BE2C (cell line): ENCODE measurements around the gene IL15.
"Not testable (repeated sequence)": the region's sequence is repeated elsewhere in the genome, so short reads cannot be mapped to it uniquely, and the experiment has no call there.

Experiments used
- DNase-seq: peaks from one replicate; pipeline ENCODE4 v3.0.0-alpha.2; 2020
- H3K27me3 ChIP-seq: fragments of 250-450 bp; sonication (Bioruptor Pico); 2 replicates; pipeline ENCODE4 v1.5.1; 2020; ENCODE audit warnings: mild to moderate bottlenecking
- H3K36me3 ChIP-seq: fragments of 250-450 bp; sonication (Bioruptor Pico); 2 replicates; pipeline ENCODE4 v1.5.1; 2020; ENCODE audit warnings: mild to moderate bottlenecking
- H3K4me1 ChIP-seq: fragments of 250-450 bp; sonication (Bioruptor Pico); 2 replicates; pipeline ENCODE4 v1.5.1; 2020
- H3K4me3 ChIP-seq: 2 replicates; pipeline ENCODE4 v1.5.1; 2011; ENCODE audit warnings: low read depth, low read length
- H3K9me3 ChIP-seq: fragments of 250-450 bp; sonication (Bioruptor Pico); 2 replicates; pipeline ENCODE4 v1.5.1; 2020
- TF ChIP-seq, protein P1 (sequence below): IDR thresholded peaks from 2 replicates; pipeline ENCODE4 v1.5.1; 2012; ENCODE audit warnings: mild to moderate bottlenecking, low read depth, low read length

Gene IL15

DNA sequence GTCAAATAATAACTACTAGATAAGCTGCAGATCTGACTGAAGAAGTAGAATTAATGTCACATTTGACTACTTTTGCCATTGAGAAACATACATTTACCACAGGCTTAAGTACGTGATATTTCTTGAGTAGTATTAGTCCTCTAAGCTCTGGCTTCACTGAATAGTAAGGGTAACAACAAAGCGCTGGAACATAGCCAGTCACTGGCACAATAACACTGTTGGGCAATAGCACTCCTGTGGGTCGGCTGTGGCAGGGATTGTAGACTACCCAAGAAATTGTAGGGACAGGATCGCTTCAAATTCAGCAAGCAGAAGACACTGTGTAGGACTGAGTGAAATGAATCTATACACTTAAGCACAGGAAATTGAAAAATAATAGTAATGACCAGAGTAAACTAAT is 27.1 kb upstream of the IL15 start:
- H3K27me3 ChIP-seq, result no peaks in the 10 kb centered on the region
- no peaks in the 10 kb centered on the region for H3K9me3 ChIP-seq
- DNase-seq, result no peak
- H3K36me3 ChIP-seq, result no peaks in the 10 kb centered on the region
- TF ChIP-seq, protein P1, sequence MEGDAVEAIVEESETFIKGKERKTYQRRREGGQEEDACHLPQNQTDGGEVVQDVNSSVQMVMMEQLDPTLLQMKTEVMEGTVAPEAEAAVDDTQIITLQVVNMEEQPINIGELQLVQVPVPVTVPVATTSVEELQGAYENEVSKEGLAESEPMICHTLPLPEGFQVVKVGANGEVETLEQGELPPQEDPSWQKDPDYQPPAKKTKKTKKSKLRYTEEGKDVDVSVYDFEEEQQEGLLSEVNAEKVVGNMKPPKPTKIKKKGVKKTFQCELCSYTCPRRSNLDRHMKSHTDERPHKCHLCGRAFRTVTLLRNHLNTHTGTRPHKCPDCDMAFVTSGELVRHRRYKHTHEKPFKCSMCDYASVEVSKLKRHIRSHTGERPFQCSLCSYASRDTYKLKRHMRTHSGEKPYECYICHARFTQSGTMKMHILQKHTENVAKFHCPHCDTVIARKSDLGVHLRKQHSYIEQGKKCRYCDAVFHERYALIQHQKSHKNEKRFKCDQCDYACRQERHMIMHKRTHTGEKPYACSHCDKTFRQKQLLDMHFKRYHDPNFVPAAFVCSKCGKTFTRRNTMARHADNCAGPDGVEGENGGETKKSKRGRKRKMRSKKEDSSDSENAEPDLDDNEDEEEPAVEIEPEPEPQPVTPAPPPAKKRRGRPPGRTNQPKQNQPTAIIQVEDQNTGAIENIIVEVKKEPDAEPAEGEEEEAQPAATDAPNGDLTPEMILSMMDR, result no peak
- no peak overlapping the region for H3K4me3 ChIP-seq
- H3K4me1 ChIP-seq, result 0 out of 2 replicates have a peak, but pooled peaks cover 2% of the 10 kb centered on the region

GRCh38 chr4:141610365-141610764 is 26.0 kb upstream of the IL15 start:
- no peaks in the 10 kb centered on the region for H3K27me3 ChIP-seq
- DNase-seq, result no peak
- H3K4me1 ChIP-seq, result 0 out of 2 replicates have a peak, but pooled peaks cover 4% of the 10 kb centered on the region
- H3K4me3 ChIP-seq, result no peak overlapping the region
- H3K9me3 ChIP-seq, result no peaks in the 10 kb centered on the region
- TF ChIP-seq, protein P1, result no peak
- H3K36me3 ChIP-seq, result no peaks in the 10 kb centered on the region

- TF ChIP-seq, protein P1, result no peak
- DNase-seq, result no peak
- no peaks in the 10 kb centered on the region for H3K27me3 ChIP-seq
- no peaks in the 10 kb centered on the region for H3K9me3 ChIP-seq
- no peak overlapping the region for H3K4me3 ChIP-seq
- H3K36me3 ChIP-seq, result no peaks in the 10 kb centered on the region
- H3K4me1 ChIP-seq, result peaks cover 7% of the 10 kb centered on the region; the same call in 1 of the 2 replicates
Observed at GRCh38 chr4:141614878-141615586, 21.4 kb upstream of the IL15 start.

- not testable (repeated sequence) for DNase-seq, H3K4me1 ChIP-seq, H3K27me3 ChIP-seq, H3K36me3 ChIP-seq, H3K4me3 ChIP-seq, H3K9me3 ChIP-seq
Observed at GRCh38 chr4:141615587-141615918, 20.8 kb upstream of the IL15 start.

GRCh38 chr4:141620715-141621114 is 15.7 kb upstream of the IL15 start:
- Histone ChIP-seq H3K4me1 (peaks cover 3% of the 10 kb centered on the region; the same call in 1 of the 2 replicates), H3K9me3 (no peaks in the 10 kb centered on the region; the same call in 1 of the 2 replicates), H3K36me3 (no peaks in the 10 kb centered on the region), H3K4me3 (no peak overlapping the region), H3K27me3 (no peaks in the 10 kb centered on the region)
- DNase-seq, result no peak
- TF ChIP-seq, protein P1, result no peak

GRCh38 chr4:141625023-141625422 is 11.4 kb upstream of the IL15 start:
- no peaks in the 10 kb centered on the region for H3K27me3 ChIP-seq
- no peak overlapping the region for H3K4me3 ChIP-seq

More at GRCh38 chr4:141625023-141625422, 11.4 kb upstream of the IL15 start:
- H3K4me1 ChIP-seq, result no peaks in the 10 kb centered on the region
- TF ChIP-seq, protein P1, result no peak
- no peaks in the 10 kb centered on the region for H3K36me3 ChIP-seq
- H3K9me3 ChIP-seq, result no peaks in the 10 kb centered on the region; the same call in 1 of the 2 replicates
- no peak for DNase-seq
